Transverse colon (tissue), 4 donors: Measurements from ENCODE around the gene MTHFD1. TPM values are rescaled to one million over a fixed set of nuclear protein-coding genes. Genes with fewer than 3 reads are reported as not detected.

Experiments used
- DNase-seq: peaks from one replicate; pipeline ENCODE4 v3.0.0-alpha.2; 2019
- H3K27ac ChIP-seq, 4 donors: fragments of 200-600 bp; sonication (generic); 2 replicates each; pipeline ENCODE4 v1.5.1; 2016 to 2018; ENCODE audit warnings: inconsistent platforms in 4 of 4
- H3K27me3 ChIP-seq: fragments of 200-600 bp; sonication (generic); 2 replicates; pipeline ENCODE4 v1.5.1; 2017; ENCODE audit warnings: inconsistent platforms
- H3K36me3 ChIP-seq, 4 donors: fragments of 200-600 bp; sonication (generic); 2 replicates each; pipeline ENCODE4 v1.5.1; 2017 to 2019; ENCODE audit warnings: inconsistent platforms in 4 of 4
- H3K4me1 ChIP-seq, 4 donors: fragments of 200-600 bp; sonication (generic); 2 replicates each; pipeline ENCODE4 v1.5.1; 2017 to 2020; ENCODE audit warnings: inconsistent platforms in 4 of 4
- H3K4me3 ChIP-seq, 4 donors: fragments of 200-600 bp; sonication (generic); 1 replicate in 1 of 4; 2 replicates in 3 of 4; pipeline versions ENCODE4 v1.5.1 to v1.6.1; 2017 to 2019; ENCODE audit warnings: inconsistent platforms in 4 of 4
- H3K9me3 ChIP-seq, 2 donors: fragments of 200-600 bp; sonication (generic); 2 replicates each; pipeline ENCODE4 v1.5.1; 2017 to 2019; ENCODE audit warnings: inconsistent platforms in 2 of 2
- EP300 ChIP-seq: sonication (generic); formaldehyde crosslinking; IDR thresholded peaks from one replicate; pipeline ENCODE4 v1.6.1; 2017; ENCODE audit warnings: antibody characterized with exemption, low read depth
- POLR2A ChIP-seq: fragments of 450-650 bp; IDR thresholded peaks from one replicate; pipeline ENCODE4 v1.6.1; 2016; ENCODE audit warnings: antibody characterized with exemption, mild to moderate bottlenecking, moderate library complexity
- POLR2AphosphoS5 ChIP-seq, 3 donors: sonication (generic); formaldehyde crosslinking; IDR thresholded peaks; one replicate each; pipeline ENCODE4 v1.6.1; 2016; ENCODE audit warnings: antibody characterized with exemption in 3 of 3
- WGBS, 2 donors: methylation state at CpG; one replicate each; pipeline ENCODE4 v1.1.5; 2018; ENCODE audit warnings: low coverage in 1 of 2; 5-methylcytosine and 5-hydroxymethylcytosine counted together
- in situ Hi-C, 4 donors: fragments of 200-750 bp; cut with MboI; loops; one replicate each; pipeline versions ENCODE4 v1.15.0 to v1.15.1; 2017; ENCODE audit warnings: low sequenced_read_pairs in 3 of 4, low pct_ligation_motif_present in 1 of 4, low pct_unique_long_range_greater_than_20kb in 1 of 4
- intact Hi-C: fragments of 100-400 bp; cut with DNase I; formaldehyde crosslinking; loops from one replicate; pipeline ENCODE4 v1.15.1; 2023; ENCODE audit warnings: low total_unique reads
- total RNA-seq, 4 donors: library from RNA; depleted of rRNA; stranded (reverse); fragments of >200 nt; gene quantifications; one replicate each; pipeline ENCODE4 v1.1.0, GENCODE V29; 2016
- TF ChIP-seq, protein P1 (sequence below), 5 experiments: fragments of 200-600 bp in 3 of 5; fragments of 450-650 bp in 2 of 5; sonication (generic) in 3 of 5; IDR thresholded peaks; 1 replicate in 2 of 5; 2 replicates in 3 of 5; pipeline ENCODE4 v1.5.1; 2016 to 2017; ENCODE audit warnings: antibody characterized with exemption in 5 of 5, inconsistent platforms in 3 of 5, mild to moderate bottlenecking in 2 of 5, moderate library complexity in 1 of 5

Gene MTHFD1
- total RNA-seq, 4 donors from 2014 or later: 20.5 to 92.0 (median 37.7) TPM

DNA sequence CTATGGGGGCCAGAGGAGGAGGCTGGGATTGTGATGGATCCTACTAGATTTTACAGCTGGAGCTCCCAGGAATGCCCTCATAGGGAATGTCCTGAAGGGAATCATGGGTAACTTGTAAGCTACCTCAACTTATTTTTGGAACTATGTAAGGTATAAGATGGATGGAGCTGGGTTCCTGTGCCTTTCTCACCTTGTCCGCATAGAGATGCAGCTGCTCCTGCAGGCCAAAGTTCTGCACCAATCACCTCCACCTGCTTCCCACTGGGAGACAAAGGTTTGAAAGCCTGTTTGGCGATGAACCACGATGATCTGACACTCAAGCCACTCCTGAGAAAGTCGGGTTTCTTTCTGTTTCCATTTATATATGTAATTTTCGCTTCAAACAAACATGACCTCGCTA is 76.5 kb downstream of the MTHFD1 start:
- H3K4me1 ChIP-seq: peaks cover 5 to 36% (median 14%) of the 10 kb centered on the region in 4 donors
- peak overlapping the region; percentile 78 to 92 (median 82) for H3K27ac ChIP-seq
- no peak for TF ChIP-seq EP300
- TF ChIP-seq, protein P1, sequence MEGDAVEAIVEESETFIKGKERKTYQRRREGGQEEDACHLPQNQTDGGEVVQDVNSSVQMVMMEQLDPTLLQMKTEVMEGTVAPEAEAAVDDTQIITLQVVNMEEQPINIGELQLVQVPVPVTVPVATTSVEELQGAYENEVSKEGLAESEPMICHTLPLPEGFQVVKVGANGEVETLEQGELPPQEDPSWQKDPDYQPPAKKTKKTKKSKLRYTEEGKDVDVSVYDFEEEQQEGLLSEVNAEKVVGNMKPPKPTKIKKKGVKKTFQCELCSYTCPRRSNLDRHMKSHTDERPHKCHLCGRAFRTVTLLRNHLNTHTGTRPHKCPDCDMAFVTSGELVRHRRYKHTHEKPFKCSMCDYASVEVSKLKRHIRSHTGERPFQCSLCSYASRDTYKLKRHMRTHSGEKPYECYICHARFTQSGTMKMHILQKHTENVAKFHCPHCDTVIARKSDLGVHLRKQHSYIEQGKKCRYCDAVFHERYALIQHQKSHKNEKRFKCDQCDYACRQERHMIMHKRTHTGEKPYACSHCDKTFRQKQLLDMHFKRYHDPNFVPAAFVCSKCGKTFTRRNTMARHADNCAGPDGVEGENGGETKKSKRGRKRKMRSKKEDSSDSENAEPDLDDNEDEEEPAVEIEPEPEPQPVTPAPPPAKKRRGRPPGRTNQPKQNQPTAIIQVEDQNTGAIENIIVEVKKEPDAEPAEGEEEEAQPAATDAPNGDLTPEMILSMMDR (IDR thresholded peaks at IDR 0.05): no peak
- TF ChIP-seq POLR2A: no peak
- no peak for TF ChIP-seq POLR2AphosphoS5 (IDR thresholded peaks at IDR 0.05)
- H3K36me3 ChIP-seq: no peaks in the 10 kb centered on the region
- H3K27me3 ChIP-seq: no peaks in the 10 kb centered on the region
- intact Hi-C loops: no loop called here
- H3K9me3 ChIP-seq: no peaks in the 10 kb centered on the region
- in situ Hi-C loops: no loop called here
- DNase-seq: no peak
- 4 to 12% methylated on average over 3 to 6 of the region's 6 CpGs for WGBS, 2 donors
- H3K4me3 ChIP-seq: peak overlapping the region; percentile 50 to 83 (median 66)

GRCh38 chr14:64465191-64465822 is 77.2 kb downstream of the MTHFD1 start, which contains the start of gene AKAP5:
TSS of gene AKAP5 (plus strand) at chr14:64465499. CDS start at chr14:64468395, 2,896 bp downstream.
- no peaks in the 10 kb centered on the region for H3K27me3 ChIP-seq
- TF ChIP-seq, protein P1 (IDR thresholded peaks at IDR 0.05): no peak
- TF ChIP-seq POLR2AphosphoS5 (IDR thresholded peaks at IDR 0.05): no peak
- TF ChIP-seq POLR2A: no peak
- no peak for TF ChIP-seq EP300
- H3K36me3 ChIP-seq: no peaks in the 10 kb centered on the region
- 1 to 4% methylated on average over 4 to 44 of the region's 74 CpGs for WGBS, 2 donors
- peak; percentile 75 for DNase-seq
- intact Hi-C loops (no loop called here), in situ Hi-C loops (no loop called here)
- peak within 1 kb of the TSS; percentile 78 to 92 (median 82) for H3K27ac ChIP-seq
- H3K4me3 ChIP-seq: peak within 1 kb of the TSS; percentile 50 to 83 (median 66)
- H3K4me1 ChIP-seq: peaks cover 5 to 36% (median 15%) of the 10 kb centered on the region in 4 donors
- no peaks in the 10 kb centered on the region for H3K9me3 ChIP-seq

GRCh38 chr14:64465831-64466554 is 77.8 kb downstream of the MTHFD1 start:
- in situ Hi-C loops (no loop called here), intact Hi-C loops (no loop called here)
- Histone ChIP-seq H3K27ac (peak overlapping the region; percentile 78 to 92 (median 82)), H3K9me3 (no peaks in the 10 kb centered on the region), H3K4me3 (peak overlapping the region; percentile 50 to 83 (median 66)), H3K36me3 (no peaks in the 10 kb centered on the region), H3K4me1 (peaks cover 5 to 36% (median 15%) of the 10 kb centered on the region in 4 donors), H3K27me3 (no peaks in the 10 kb centered on the region)
- 9 to 14% methylated on average over 4 to 15 of the region's 15 CpGs for WGBS, 2 donors
- DNase-seq: no peak
- TF ChIP-seq EP300: no peak
- TF ChIP-seq, protein P1 (IDR thresholded peaks at IDR 0.05): peak in 2 of 5 experiments; percentile 17 to 36

- H3K4me1 ChIP-seq: peaks cover 5 to 36% (median 15%) of the 10 kb centered on the region in 4 donors
- H3K27ac ChIP-seq: peak overlapping the region in 3 of 4 donors; percentile 19 to 92 (median 78)
- intact Hi-C loops (no loop called here), in situ Hi-C loops (no loop called here)
- no peaks in the 10 kb centered on the region for H3K9me3 ChIP-seq
- WGBS, 2 donors: 74 to 75% methylated on average over 3 of the region's 3 CpGs
- no peak for TF ChIP-seq EP300
- no peak for TF ChIP-seq POLR2A
- H3K4me3 ChIP-seq: no peak overlapping the region
- no peaks in the 10 kb centered on the region for H3K36me3 ChIP-seq
- H3K27me3 ChIP-seq: no peaks in the 10 kb centered on the region
- no peak for DNase-seq
Observed at GRCh38 chr14:64467101-64467500, 78.9 kb downstream of the MTHFD1 start.
